Breast epithelium (tissue), 4 donors: ENCODE measurements around the gene GOLGA1. TPM values are rescaled to one million over a fixed set of nuclear protein-coding genes. Genes with fewer than 3 reads are reported as not detected.
A peak's percentile ranks its signal among the peaks of the same experiment; 100 is the strongest.

Experiments used
- DNase-seq, 2 donors: peaks; one replicate each; pipeline ENCODE4 v3.0.0-alpha.2; 2019; ENCODE audit warnings: low spot score in 2 of 2
- H3K27ac ChIP-seq, 2 donors: fragments of 200-600 bp; sonication (generic) in 1 of 2; one replicate each; pipeline ENCODE4 v1.5.1; 2016 to 2019; ENCODE audit warnings: mild to moderate bottlenecking in 1 of 2
- H3K27me3 ChIP-seq, 2 donors: fragments of 200-600 bp; sonication (generic) in 1 of 2; one replicate each; pipeline versions ENCODE4 v1.5.1 to v1.6.0; 2017 to 2019; ENCODE audit warnings: control low read depth in 1 of 2, mild to moderate bottlenecking in 1 of 2
- H3K36me3 ChIP-seq: fragments of 200-600 bp; one replicate; pipeline ENCODE4 v1.5.1; 2019
- H3K4me1 ChIP-seq, 2 donors: fragments of 200-600 bp; sonication (generic); one replicate each; pipeline ENCODE4 v1.5.1; 2016 to 2019; ENCODE audit warnings: control low read depth in 1 of 2
- H3K4me3 ChIP-seq, 3 donors: fragments of 200-600 bp; sonication (generic); 1 replicate in 2 of 3; 2 replicates in 1 of 3; pipeline ENCODE4 v1.5.1; 2016 to 2019; ENCODE audit warnings: mild to moderate bottlenecking in 3 of 3, moderate library complexity in 2 of 3
- H3K9me3 ChIP-seq, 2 donors: fragments of 200-600 bp; sonication (generic) in 1 of 2; one replicate each; pipeline ENCODE4 v1.5.1; 2016 to 2019; ENCODE audit warnings: control low read depth in 1 of 2
- POLR2A ChIP-seq: fragments of 450-650 bp; IDR thresholded peaks from one replicate; pipeline ENCODE4 v1.6.1; 2016; ENCODE audit warnings: antibody characterized with exemption, mild to moderate bottlenecking, moderate library complexity
- POLR2AphosphoS5 ChIP-seq, 3 donors: sonication (generic); formaldehyde crosslinking; IDR thresholded peaks; one replicate each; pipeline ENCODE4 v1.6.1; 2017; ENCODE audit warnings: antibody characterized with exemption in 3 of 3
- intact Hi-C: fragments of 100-400 bp; cut with DNase I; formaldehyde crosslinking; loops from one replicate; pipeline ENCODE4 v1.15.1; 2023; ENCODE audit warnings: low total_unique reads
- total RNA-seq, 3 donors: library from RNA; depleted of rRNA; stranded (reverse); fragments of >200 nt; gene quantifications; one replicate each; pipeline ENCODE4 v1.1.0, GENCODE V29; 2016
- TF ChIP-seq, protein P1 (sequence below), 3 donors: fragments of 450-650 bp; IDR thresholded peaks; one replicate each; pipeline ENCODE4 v1.5.1; 2016 to 2017; ENCODE audit warnings: antibody characterized with exemption in 3 of 3, mild to moderate bottlenecking in 3 of 3, moderate library complexity in 3 of 3

GOLGA1 gene, protein sequence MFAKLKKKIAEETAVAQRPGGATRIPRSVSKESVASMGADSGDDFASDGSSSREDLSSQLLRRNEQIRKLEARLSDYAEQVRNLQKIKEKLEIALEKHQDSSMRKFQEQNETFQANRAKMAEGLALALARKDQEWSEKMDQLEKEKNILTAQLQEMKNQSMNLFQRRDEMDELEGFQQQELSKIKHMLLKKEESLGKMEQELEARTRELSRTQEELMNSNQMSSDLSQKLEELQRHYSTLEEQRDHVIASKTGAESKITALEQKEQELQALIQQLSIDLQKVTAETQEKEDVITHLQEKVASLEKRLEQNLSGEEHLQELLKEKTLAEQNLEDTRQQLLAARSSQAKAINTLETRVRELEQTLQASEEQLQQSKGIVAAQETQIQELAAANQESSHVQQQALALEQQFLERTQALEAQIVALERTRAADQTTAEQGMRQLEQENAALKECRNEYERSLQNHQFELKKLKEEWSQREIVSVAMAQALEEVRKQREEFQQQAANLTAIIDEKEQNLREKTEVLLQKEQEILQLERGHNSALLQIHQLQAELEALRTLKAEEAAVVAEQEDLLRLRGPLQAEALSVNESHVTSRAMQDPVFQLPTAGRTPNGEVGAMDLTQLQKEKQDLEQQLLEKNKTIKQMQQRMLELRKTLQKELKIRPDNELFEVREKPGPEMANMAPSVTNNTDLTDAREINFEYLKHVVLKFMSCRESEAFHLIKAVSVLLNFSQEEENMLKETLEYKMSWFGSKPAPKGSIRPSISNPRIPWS
- 10 to 100 TPM; 20.6 to 23.0 (median 21.1) TPM for total RNA-seq

DNA sequence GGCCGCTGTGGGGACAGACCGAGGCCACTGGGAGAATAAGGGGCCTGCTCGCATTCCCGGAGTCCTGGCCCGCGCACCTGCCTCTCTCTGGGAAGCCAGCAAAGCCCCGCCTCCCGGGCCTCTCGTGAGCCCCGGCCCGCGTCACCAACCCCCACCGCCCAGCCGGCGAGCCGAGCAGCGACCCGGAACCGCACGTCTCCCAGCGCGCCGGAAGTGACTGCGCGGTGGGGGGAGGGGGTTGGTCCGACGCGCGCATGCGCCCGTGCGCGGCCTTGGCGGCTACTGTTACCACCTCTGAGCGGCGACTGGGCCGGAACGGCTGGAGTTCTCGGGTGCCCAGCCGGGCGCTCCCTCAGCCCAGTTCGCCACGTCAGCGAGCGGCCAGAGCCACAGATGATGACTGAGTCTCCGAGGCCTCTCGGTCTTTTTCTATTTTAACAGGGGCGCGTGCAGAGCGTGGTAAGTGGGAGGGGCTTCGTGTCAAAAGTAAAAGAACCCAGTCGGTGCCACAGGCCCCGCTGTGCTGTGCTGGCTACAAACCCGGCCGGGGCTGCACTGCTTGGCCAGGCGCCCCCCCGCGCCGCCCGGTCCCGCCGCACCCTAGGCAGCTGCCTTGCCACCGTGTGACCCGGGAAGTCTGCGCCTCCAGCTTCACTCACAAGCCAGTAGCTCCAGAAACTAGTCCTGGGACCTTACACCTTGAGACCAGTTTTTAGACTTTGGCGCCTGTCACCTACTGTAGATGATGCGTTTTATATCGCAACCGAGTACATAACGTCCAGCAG, at the start of gene GOLGA1:
TSS of gene GOLGA1 (minus strand) at position 190 of the 785 bp plus-strand sequence. CDS start 2,372 bp downstream, outside the sequence.
- H3K4me1 ChIP-seq = no peaks in the 10 kb centered on the region
- DNase-seq = peak; percentile 94
- H3K36me3 ChIP-seq = no peaks in the 10 kb centered on the region
- peak; percentile 81 to 94 (median 87) for TF ChIP-seq POLR2AphosphoS5 (IDR thresholded peaks at IDR 0.05)
- TF ChIP-seq, protein P1, sequence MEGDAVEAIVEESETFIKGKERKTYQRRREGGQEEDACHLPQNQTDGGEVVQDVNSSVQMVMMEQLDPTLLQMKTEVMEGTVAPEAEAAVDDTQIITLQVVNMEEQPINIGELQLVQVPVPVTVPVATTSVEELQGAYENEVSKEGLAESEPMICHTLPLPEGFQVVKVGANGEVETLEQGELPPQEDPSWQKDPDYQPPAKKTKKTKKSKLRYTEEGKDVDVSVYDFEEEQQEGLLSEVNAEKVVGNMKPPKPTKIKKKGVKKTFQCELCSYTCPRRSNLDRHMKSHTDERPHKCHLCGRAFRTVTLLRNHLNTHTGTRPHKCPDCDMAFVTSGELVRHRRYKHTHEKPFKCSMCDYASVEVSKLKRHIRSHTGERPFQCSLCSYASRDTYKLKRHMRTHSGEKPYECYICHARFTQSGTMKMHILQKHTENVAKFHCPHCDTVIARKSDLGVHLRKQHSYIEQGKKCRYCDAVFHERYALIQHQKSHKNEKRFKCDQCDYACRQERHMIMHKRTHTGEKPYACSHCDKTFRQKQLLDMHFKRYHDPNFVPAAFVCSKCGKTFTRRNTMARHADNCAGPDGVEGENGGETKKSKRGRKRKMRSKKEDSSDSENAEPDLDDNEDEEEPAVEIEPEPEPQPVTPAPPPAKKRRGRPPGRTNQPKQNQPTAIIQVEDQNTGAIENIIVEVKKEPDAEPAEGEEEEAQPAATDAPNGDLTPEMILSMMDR (IDR thresholded peaks at IDR 0.05) = peak in 1 of 3 donors; percentile 10
- peak; percentile 75 for TF ChIP-seq POLR2A
- no peaks in the 10 kb centered on the region for H3K27me3 ChIP-seq
- intact Hi-C loops = no loop called here
- no peaks in the 10 kb centered on the region for H3K9me3 ChIP-seq
- peak within 1 kb of the TSS; percentile 97 to 98 for H3K27ac ChIP-seq
- H3K4me3 ChIP-seq = peak within 1 kb of the TSS; percentile 81 to 96 (median 91)

DNA sequence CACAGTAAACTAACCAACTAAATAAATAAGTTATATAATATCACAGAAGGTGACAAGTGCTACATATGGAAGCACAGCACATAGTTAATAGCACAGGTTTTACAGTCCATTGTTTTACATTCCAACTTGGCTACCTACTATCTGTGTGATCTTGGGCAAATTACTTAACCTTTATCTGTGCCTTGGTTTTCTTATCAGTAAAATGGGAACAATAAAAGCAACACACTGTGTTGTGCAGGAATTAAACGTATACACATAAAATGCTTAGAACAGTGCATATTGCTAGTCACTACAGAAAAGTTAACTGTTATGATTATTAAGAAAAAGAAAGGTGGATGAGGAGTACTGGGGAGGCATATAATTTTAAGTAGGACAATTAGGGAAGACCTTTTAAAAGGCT, 42.8 kb upstream of the GOLGA1 start:
- H3K4me3 ChIP-seq = no peak overlapping the region

DNA sequence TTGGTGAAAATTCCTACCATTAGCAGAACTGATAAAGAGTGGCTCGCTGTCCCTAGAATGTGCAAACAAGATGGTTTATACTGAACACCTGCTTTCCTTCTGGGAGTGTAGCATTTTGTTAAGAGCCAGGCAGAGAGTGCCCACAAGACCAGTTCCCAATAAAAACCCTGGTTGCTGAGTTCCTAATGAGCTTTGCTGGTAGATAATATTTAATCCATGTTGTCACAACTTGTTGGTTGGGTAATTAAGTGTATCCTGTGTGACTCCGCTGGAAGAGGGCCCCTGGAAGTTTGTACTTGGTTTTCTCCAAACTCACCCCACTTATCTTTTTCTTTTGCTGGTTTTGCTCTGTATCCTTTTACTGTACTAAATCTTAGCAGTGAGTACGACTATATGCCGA, 39.5 kb upstream of the GOLGA1 start:
- Histone ChIP-seq H3K27me3 (no peaks in the 10 kb centered on the region), H3K9me3 (no peaks in the 10 kb centered on the region), H3K27ac (no peak overlapping the region), H3K36me3 (no peaks in the 10 kb centered on the region), H3K4me3 (no peak overlapping the region), H3K4me1 (no peaks in the 10 kb centered on the region)
- DNase-seq = no peak
- TF ChIP-seq POLR2AphosphoS5 (IDR thresholded peaks at IDR 0.05) (no peak), POLR2A (no peak)
- TF ChIP-seq, protein P1 (IDR thresholded peaks at IDR 0.05) = no peak
- intact Hi-C loops = no loop called here

More for the DNA sequence above, 42.8 kb upstream of the GOLGA1 start:
- Histone ChIP-seq H3K36me3 (no peaks in the 10 kb centered on the region), H3K4me1 (no peaks in the 10 kb centered on the region), H3K27ac (no peak overlapping the region), H3K27me3 (no peaks in the 10 kb centered on the region), H3K9me3 (no peaks in the 10 kb centered on the region)
- intact Hi-C loops = no loop called here
- DNase-seq = no peak
- TF ChIP-seq, protein P1 (IDR thresholded peaks at IDR 0.05) = no peak
- TF ChIP-seq POLR2AphosphoS5 (IDR thresholded peaks at IDR 0.05) = no peak
- TF ChIP-seq POLR2A = no peak

DNA sequence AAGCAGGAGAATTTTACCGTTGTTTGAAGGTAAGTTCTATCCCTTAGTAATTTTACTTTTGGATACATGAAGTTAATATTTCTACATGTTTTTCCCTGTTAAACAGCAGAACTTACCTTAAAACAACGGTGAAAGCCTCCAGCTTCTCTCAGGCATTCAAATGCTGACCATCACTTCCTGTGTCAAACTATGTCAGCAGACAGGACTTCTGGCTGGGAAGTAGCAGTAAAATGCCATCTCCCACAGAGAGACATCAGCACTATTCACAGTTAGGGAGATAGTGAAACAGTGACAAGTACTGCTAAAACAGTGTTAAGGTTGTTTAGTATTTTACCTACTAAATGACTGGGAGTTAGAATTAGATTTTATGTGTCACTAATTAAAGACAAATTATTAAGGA, 34.2 kb upstream of the GOLGA1 start:
- intact Hi-C loops = no loop called here

More for the DNA sequence above, 34.2 kb upstream of the GOLGA1 start:
- DNase-seq = no peak
- H3K27ac ChIP-seq = no peak overlapping the region
- H3K36me3 ChIP-seq = no peaks in the 10 kb centered on the region
- H3K4me3 ChIP-seq = no peak overlapping the region
- H3K4me1 ChIP-seq = no peaks in the 10 kb centered on the region
- H3K27me3 ChIP-seq = no peaks in the 10 kb centered on the region
- H3K9me3 ChIP-seq = no peaks in the 10 kb centered on the region
- TF ChIP-seq, protein P1 (IDR thresholded peaks at IDR 0.05) = no peak
- TF ChIP-seq POLR2A (no peak), POLR2AphosphoS5 (IDR thresholded peaks at IDR 0.05) (no peak)
